Fibroblast of lung (primary cell): Measurements from ENCODE around the gene ADRB1.

ENCODE experiments used
- CTCF ChIP-seq, 2 donors: IDR thresholded peaks in 1 of 2; conservative IDR thresholded peaks in 1 of 2; 1 replicate in 1 of 2; 2 replicates in 1 of 2; pipeline ENCODE4 v1.5.1; 2011 to 2012; ENCODE audit warnings: low read length in 2 of 2, control low read depth in 1 of 2, inconsistent platforms in 1 of 2, low read depth in 1 of 2, mild to moderate bottlenecking in 1 of 2
- EZH2 ChIP-seq: IDR thresholded peaks from 2 replicates; pipeline ENCODE4 v1.5.1; 2012; ENCODE audit warnings: low read length, control low read depth, mild to moderate bottlenecking; ENCODE audit errors: missing control alignments

DNA sequence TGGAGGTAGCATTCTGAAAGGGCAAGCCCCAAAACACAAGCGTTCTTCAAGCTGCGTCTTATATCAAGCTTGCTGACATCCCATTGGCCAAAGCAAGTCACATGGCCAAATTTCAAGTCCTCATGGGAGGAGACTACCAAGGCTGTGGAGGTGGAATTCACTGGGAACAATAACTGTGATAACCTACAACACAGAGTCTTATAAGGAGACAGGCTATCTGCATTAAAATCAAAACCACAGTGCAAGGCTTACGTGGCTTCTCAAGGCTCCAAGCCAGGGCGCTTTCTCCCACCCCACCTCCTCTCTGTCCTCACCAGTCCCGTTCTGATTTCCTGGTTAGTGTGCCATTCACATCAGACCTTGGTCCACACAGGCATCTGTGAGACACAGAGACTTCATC is 39.4 kb downstream of the ADRB1 start:
- TF ChIP-seq CTCF (conservative IDR thresholded peaks at IDR 0.05 in 1 of 2, IDR thresholded peaks at IDR 0.05 in 1 of 2; ENCODE audit: low read depth in 1 of 2, low read length in 2 of 2) (no peak), EZH2 (no peak)
